WTC11 (cell line): Measurements from ENCODE around the gene ANGEL2. TPM values are rescaled to one million over a fixed set of nuclear protein-coding genes. Genes with fewer than 3 reads are reported as not detected.

ENCODE experiments used
- ATAC-seq: fragments of 200-7000 bp; cut with Tn5 transposase; 2 replicates; pipeline ENCODE4 v1.10.0; 2021; ENCODE audit warnings: mild to moderate bottlenecking, moderate library complexity
- CTCF ChIA-PET: fragments of 300-600 bp; sonication (Branson Sonifier 250); formaldehyde crosslinking; loops from one replicate; lab custom pipeline; 2021; ENCODE audit warnings: antibody characterized with exemption; lab: Charles Lee
- POLR2A ChIA-PET: fragments of 350-600 bp; sonication (Branson Sonifier 250); formaldehyde crosslinking; loops from one replicate; lab custom pipeline; 2021; ENCODE audit warnings: antibody characterized with exemption; lab: Charles Lee
- DNase-seq: peaks from one replicate; pipeline ENCODE4 v3.0.0; 2021; ENCODE audit warnings: low spot score
- H3K27ac Mint-ChIP-seq: 2 replicates; pipeline ENCODE4 v1.8.0; 2021; ENCODE audit warnings: mixed read lengths
- H3K27me3 Mint-ChIP-seq: 2 replicates; pipeline ENCODE4 v1.8.0; 2021; ENCODE audit warnings: low read depth, mild to moderate bottlenecking, moderate library complexity, mixed read lengths
- H3K36me3 Mint-ChIP-seq: 2 replicates; pipeline ENCODE4 v1.8.0; 2021; ENCODE audit warnings: mixed read lengths
- H3K4me1 Mint-ChIP-seq: 2 replicates; pipeline ENCODE4 v1.8.0; 2022; ENCODE audit warnings: mixed read lengths
- H3K4me3 Mint-ChIP-seq: 2 replicates; pipeline ENCODE4 v1.8.0; 2021; ENCODE audit warnings: mild to moderate bottlenecking, moderate library complexity, mixed read lengths
- H3K9me3 Mint-ChIP-seq: 2 replicates; pipeline ENCODE4 v1.8.0; 2021; ENCODE audit warnings: mixed read lengths
- CREB1 ChIP-seq: sonication (generic); formaldehyde crosslinking; IDR thresholded peaks from 2 replicates; pipeline ENCODE4 v1.8.0; 2023; ENCODE audit warnings: mild to moderate bottlenecking, missing genetic modification reagents
- ELF4 ChIP-seq: sonication (generic); formaldehyde crosslinking; IDR thresholded peaks from 2 replicates; pipeline ENCODE4 v1.8.1; 2022; ENCODE audit warnings: low read depth, mild to moderate bottlenecking, moderate library complexity, missing genetic modification reagents
- FOXP1 ChIP-seq: sonication (generic); formaldehyde crosslinking; IDR thresholded peaks from 2 replicates; pipeline ENCODE4 v1.8.0; 2022; ENCODE audit warnings: missing genetic modification reagents, mild to moderate bottlenecking, moderate library complexity, borderline replicate concordance
- GABPB1 ChIP-seq: sonication (generic); formaldehyde crosslinking; IDR thresholded peaks from 2 replicates; pipeline ENCODE4 v1.8.1; 2023; ENCODE audit warnings: mild to moderate bottlenecking, missing genetic modification reagents
- HMGA2 ChIP-seq: fragments of 250-450 bp; sonication (Bioruptor Pico); IDR thresholded peaks from 2 replicates; pipeline ENCODE4 v1.4.0; 2021; ENCODE audit warnings: mild to moderate bottlenecking, moderate library complexity
- IRF2 ChIP-seq: sonication (generic); formaldehyde crosslinking; IDR thresholded peaks from 2 replicates; pipeline ENCODE4 v1.8.0; 2022; ENCODE audit warnings: low read depth, missing genetic modification reagents, borderline replicate concordance
- NFATC4 ChIP-seq: fragments of 250-450 bp; sonication (Bioruptor Pico); IDR thresholded peaks from 2 replicates; pipeline ENCODE4 v1.9.0; 2021; ENCODE audit warnings: mild to moderate bottlenecking
- NFE2L1 ChIP-seq: sonication (generic); formaldehyde crosslinking; IDR thresholded peaks from 2 replicates; pipeline ENCODE4 v1.8.1; 2023; ENCODE audit warnings: missing genetic modification reagents
- PRRX2 ChIP-seq: fragments of 250-450 bp; sonication (Bioruptor Pico); IDR thresholded peaks from 2 replicates; pipeline ENCODE4 v1.8.0; 2021; ENCODE audit warnings: mild to moderate bottlenecking
- SOX15 ChIP-seq: fragments of 250-450 bp; sonication (Bioruptor Pico); IDR thresholded peaks from 2 replicates; pipeline ENCODE4 v1.9.0; 2021; ENCODE audit warnings: mild to moderate bottlenecking
- total RNA-seq: library from RNA; stranded (reverse); gene quantifications from 3 replicates; pipeline ENCODE4 v1.2.3, GENCODE V29; 2021
- TF ChIP-seq, protein P1 (sequence below): fragments of 200-600 bp; IDR thresholded peaks from 2 replicates; pipeline ENCODE4 v1.8.0; 2022; ENCODE audit warnings: antibody characterized with exemption
- TF ChIP-seq, protein P2 (sequence below): sonication (generic); formaldehyde crosslinking; IDR thresholded peaks from 2 replicates; pipeline ENCODE4 v1.8.0; 2022; ENCODE audit warnings: mild to moderate bottlenecking, missing genetic modification reagents
- TF ChIP-seq, protein P3 (sequence below): sonication (generic); formaldehyde crosslinking; IDR thresholded peaks from 2 replicates; pipeline ENCODE4 v1.8.0; 2023; ENCODE audit warnings: missing genetic modification reagents, mild to moderate bottlenecking, borderline replicate concordance
- TF ChIP-seq, protein P4 (sequence below): sonication (generic); formaldehyde crosslinking; IDR thresholded peaks from 2 replicates; pipeline ENCODE4 v1.8.1; 2022; ENCODE audit warnings: low read depth, missing genetic modification reagents, borderline replicate concordance
- TF ChIP-seq, protein P5 (sequence below): sonication (generic); formaldehyde crosslinking; IDR thresholded peaks from 2 replicates; pipeline ENCODE4 v1.8.1; 2023; ENCODE audit warnings: mild to moderate bottlenecking, missing genetic modification reagents
- TF ChIP-seq, protein P6 (sequence below): sonication (generic); formaldehyde crosslinking; IDR thresholded peaks from 2 replicates; pipeline ENCODE4 v1.8.0; 2022; ENCODE audit warnings: mild to moderate bottlenecking, missing genetic modification reagents
- TF ChIP-seq, protein P7 (sequence below): fragments of 250-450 bp; sonication (Bioruptor Pico); IDR thresholded peaks from 2 replicates; pipeline ENCODE4 v1.8.0; 2021; ENCODE audit warnings: mild to moderate bottlenecking
- TF ChIP-seq, protein P8 (sequence below): sonication (generic); formaldehyde crosslinking; IDR thresholded peaks from 2 replicates; pipeline ENCODE4 v1.8.1; 2022; ENCODE audit warnings: low read depth, mild to moderate bottlenecking, moderate library complexity, missing genetic modification reagents, borderline replicate concordance

The ANGEL2 gene
- total RNA-seq, 1 experiment from 2014 or later: 38.6 TPM

DNA sequence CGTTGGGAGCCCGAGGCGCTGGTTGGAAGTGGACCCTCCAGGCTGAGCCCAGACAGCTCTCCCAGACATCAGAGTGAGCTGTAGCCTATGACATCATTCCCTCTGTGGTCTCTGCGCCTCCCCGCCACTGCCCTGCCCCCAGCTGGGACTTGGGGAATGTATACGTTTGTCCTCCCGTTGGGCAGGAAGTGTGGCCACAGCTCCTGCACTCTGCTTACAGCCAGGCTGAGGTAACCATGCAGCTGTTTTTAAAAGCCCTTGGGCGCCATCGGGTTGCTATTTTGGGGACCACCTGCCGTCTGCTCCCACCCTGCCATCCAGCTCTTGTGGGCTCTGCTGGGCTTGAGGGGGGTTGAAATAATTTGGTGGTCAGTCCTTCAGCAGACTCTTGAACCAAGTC, 57.5 kb downstream of the ANGEL2 start (continued):
- no peak for TF ChIP-seq IRF2 (CRISPR knock-in tag)
- TF ChIP-seq, protein P1, sequence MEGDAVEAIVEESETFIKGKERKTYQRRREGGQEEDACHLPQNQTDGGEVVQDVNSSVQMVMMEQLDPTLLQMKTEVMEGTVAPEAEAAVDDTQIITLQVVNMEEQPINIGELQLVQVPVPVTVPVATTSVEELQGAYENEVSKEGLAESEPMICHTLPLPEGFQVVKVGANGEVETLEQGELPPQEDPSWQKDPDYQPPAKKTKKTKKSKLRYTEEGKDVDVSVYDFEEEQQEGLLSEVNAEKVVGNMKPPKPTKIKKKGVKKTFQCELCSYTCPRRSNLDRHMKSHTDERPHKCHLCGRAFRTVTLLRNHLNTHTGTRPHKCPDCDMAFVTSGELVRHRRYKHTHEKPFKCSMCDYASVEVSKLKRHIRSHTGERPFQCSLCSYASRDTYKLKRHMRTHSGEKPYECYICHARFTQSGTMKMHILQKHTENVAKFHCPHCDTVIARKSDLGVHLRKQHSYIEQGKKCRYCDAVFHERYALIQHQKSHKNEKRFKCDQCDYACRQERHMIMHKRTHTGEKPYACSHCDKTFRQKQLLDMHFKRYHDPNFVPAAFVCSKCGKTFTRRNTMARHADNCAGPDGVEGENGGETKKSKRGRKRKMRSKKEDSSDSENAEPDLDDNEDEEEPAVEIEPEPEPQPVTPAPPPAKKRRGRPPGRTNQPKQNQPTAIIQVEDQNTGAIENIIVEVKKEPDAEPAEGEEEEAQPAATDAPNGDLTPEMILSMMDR: no peak

DNA sequence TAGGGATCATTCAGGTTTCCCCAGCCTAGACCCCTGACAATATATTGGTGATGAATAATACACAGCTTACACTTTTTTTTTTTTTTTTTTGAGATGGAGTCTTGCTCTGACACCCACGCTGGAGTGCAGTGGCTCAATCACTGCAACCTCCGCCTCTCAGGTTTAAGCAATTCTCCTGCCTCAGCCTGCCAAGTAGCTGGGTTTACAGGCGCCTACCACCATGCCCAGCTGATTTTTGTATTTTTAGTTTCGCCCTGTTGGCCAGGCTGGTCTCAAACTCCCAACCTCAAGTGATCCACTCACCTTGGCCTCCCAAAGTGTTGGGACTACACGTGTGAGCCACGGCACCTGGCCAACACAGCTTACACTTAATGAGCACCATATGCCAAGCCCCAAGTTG, 58.1 kb downstream of the ANGEL2 start:
- ATAC-seq (no peak), DNase-seq (no peak)
- no peaks in the 10 kb centered on the region for H3K9me3 Mint-ChIP-seq
- H3K4me3 Mint-ChIP-seq: no peak overlapping the region
- H3K4me1 Mint-ChIP-seq: peaks cover 83% of the 10 kb centered on the region
- no peaks in the 10 kb centered on the region for H3K27me3 Mint-ChIP-seq
- no peak overlapping the region; the same call in 1 of the 2 replicates for H3K27ac Mint-ChIP-seq
- H3K36me3 Mint-ChIP-seq: peaks cover 100% of the 10 kb centered on the region
- POLR2A ChIA-PET: interaction anchor here (1.0 to 1.6 kb wide), 2 partner anchors 10 to 25 kb away, joined by 3 to 4 read pairs; no protein-coding TSS in a partner anchor
- CTCF ChIA-PET: interaction anchor here (0.8 to 2.5 kb wide), 5 partner anchors 10 to 293 kb away, joined by 3 to 19 read pairs (median 4); no protein-coding TSS in a partner anchor
- TF ChIP-seq, protein P2, sequence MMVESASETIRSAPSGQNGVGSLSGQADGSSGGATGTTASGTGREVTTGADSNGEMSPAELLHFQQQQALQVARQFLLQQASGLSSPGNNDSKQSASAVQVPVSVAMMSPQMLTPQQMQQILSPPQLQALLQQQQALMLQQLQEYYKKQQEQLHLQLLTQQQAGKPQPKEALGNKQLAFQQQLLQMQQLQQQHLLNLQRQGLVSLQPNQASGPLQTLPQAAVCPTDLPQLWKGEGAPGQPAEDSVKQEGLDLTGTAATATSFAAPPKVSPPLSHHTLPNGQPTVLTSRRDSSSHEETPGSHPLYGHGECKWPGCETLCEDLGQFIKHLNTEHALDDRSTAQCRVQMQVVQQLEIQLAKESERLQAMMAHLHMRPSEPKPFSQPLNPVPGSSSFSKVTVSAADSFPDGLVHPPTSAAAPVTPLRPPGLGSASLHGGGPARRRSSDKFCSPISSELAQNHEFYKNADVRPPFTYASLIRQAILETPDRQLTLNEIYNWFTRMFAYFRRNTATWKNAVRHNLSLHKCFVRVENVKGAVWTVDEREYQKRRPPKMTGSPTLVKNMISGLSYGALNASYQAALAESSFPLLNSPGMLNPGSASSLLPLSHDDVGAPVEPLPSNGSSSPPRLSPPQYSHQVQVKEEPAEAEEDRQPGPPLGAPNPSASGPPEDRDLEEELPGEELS (CRISPR knock-in tag): no peak
- no peak for TF ChIP-seq FOXP1 (CRISPR knock-in tag)
- no peak for TF ChIP-seq ELF4 (CRISPR knock-in tag)
- TF ChIP-seq, protein P3, sequence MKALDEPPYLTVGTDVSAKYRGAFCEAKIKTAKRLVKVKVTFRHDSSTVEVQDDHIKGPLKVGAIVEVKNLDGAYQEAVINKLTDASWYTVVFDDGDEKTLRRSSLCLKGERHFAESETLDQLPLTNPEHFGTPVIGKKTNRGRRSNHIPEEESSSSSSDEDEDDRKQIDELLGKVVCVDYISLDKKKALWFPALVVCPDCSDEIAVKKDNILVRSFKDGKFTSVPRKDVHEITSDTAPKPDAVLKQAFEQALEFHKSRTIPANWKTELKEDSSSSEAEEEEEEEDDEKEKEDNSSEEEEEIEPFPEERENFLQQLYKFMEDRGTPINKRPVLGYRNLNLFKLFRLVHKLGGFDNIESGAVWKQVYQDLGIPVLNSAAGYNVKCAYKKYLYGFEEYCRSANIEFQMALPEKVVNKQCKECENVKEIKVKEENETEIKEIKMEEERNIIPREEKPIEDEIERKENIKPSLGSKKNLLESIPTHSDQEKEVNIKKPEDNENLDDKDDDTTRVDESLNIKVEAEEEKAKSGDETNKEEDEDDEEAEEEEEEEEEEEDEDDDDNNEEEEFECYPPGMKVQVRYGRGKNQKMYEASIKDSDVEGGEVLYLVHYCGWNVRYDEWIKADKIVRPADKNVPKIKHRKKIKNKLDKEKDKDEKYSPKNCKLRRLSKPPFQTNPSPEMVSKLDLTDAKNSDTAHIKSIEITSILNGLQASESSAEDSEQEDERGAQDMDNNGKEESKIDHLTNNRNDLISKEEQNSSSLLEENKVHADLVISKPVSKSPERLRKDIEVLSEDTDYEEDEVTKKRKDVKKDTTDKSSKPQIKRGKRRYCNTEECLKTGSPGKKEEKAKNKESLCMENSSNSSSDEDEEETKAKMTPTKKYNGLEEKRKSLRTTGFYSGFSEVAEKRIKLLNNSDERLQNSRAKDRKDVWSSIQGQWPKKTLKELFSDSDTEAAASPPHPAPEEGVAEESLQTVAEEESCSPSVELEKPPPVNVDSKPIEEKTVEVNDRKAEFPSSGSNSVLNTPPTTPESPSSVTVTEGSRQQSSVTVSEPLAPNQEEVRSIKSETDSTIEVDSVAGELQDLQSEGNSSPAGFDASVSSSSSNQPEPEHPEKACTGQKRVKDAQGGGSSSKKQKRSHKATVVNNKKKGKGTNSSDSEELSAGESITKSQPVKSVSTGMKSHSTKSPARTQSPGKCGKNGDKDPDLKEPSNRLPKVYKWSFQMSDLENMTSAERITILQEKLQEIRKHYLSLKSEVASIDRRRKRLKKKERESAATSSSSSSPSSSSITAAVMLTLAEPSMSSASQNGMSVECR (CRISPR knock-in tag): no peak
- no peak for TF ChIP-seq NFE2L1 (CRISPR knock-in tag)
- TF ChIP-seq HMGA2 (CRISPR knock-in tag): no peak
- TF ChIP-seq, protein P4, sequence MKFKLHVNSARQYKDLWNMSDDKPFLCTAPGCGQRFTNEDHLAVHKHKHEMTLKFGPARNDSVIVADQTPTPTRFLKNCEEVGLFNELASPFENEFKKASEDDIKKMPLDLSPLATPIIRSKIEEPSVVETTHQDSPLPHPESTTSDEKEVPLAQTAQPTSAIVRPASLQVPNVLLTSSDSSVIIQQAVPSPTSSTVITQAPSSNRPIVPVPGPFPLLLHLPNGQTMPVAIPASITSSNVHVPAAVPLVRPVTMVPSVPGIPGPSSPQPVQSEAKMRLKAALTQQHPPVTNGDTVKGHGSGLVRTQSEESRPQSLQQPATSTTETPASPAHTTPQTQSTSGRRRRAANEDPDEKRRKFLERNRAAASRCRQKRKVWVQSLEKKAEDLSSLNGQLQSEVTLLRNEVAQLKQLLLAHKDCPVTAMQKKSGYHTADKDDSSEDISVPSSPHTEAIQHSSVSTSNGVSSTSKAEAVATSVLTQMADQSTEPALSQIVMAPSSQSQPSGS (CRISPR knock-in tag): no peak
- TF ChIP-seq SOX15 (CRISPR knock-in tag): no peak
- TF ChIP-seq, protein P5, sequence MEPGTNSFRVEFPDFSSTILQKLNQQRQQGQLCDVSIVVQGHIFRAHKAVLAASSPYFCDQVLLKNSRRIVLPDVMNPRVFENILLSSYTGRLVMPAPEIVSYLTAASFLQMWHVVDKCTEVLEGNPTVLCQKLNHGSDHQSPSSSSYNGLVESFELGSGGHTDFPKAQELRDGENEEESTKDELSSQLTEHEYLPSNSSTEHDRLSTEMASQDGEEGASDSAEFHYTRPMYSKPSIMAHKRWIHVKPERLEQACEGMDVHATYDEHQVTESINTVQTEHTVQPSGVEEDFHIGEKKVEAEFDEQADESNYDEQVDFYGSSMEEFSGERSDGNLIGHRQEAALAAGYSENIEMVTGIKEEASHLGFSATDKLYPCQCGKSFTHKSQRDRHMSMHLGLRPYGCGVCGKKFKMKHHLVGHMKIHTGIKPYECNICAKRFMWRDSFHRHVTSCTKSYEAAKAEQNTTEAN: no peak
- TF ChIP-seq, protein P6, sequence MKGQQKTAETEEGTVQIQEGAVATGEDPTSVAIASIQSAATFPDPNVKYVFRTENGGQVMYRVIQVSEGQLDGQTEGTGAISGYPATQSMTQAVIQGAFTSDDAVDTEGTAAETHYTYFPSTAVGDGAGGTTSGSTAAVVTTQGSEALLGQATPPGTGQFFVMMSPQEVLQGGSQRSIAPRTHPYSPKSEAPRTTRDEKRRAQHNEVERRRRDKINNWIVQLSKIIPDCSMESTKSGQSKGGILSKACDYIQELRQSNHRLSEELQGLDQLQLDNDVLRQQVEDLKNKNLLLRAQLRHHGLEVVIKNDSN (CRISPR knock-in tag): no peak
- no peak for TF ChIP-seq NFATC4
- TF ChIP-seq, protein P7, sequence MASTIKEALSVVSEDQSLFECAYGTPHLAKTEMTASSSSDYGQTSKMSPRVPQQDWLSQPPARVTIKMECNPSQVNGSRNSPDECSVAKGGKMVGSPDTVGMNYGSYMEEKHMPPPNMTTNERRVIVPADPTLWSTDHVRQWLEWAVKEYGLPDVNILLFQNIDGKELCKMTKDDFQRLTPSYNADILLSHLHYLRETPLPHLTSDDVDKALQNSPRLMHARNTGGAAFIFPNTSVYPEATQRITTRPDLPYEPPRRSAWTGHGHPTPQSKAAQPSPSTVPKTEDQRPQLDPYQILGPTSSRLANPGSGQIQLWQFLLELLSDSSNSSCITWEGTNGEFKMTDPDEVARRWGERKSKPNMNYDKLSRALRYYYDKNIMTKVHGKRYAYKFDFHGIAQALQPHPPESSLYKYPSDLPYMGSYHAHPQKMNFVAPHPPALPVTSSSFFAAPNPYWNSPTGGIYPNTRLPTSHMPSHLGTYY (CRISPR knock-in tag): no peak
- TF ChIP-seq, protein P1: no peak
- TF ChIP-seq GABPB1 (CRISPR knock-in tag): no peak
- TF ChIP-seq, protein P8, sequence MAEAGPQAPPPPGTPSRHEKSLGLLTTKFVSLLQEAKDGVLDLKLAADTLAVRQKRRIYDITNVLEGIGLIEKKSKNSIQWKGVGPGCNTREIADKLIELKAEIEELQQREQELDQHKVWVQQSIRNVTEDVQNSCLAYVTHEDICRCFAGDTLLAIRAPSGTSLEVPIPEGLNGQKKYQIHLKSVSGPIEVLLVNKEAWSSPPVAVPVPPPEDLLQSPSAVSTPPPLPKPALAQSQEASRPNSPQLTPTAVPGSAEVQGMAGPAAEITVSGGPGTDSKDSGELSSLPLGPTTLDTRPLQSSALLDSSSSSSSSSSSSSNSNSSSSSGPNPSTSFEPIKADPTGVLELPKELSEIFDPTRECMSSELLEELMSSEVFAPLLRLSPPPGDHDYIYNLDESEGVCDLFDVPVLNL (CRISPR knock-in tag): no peak
- no peak for TF ChIP-seq PRRX2 (CRISPR knock-in tag)
- TF ChIP-seq CREB1 (CRISPR knock-in tag): no peak
